NCI-H187 (cell line): ENCODE results near the gene TNS1.
A peak's percentile ranks its signal among the peaks of the same experiment; 100 is the strongest.

Experiments
- DNase-seq, 2 experiments: peaks; one replicate each; lab custom pipeline; 2025; lab: John Stamatoyannopoulos, UW

The TNS1 gene

GRCh38 chr2:217929757-217930707 lies 72.8 kb downstream of the TNS1 start:
- no peak for DNase-seq

GRCh38 chr2:217929272-217929671 lies 73.5 kb downstream of the TNS1 start:
- no peak for DNase-seq

- DNase-seq, result peak; percentile 27 to 49
Measured at GRCh38 chr2:217928324-217929181, 74.2 kb downstream of the TNS1 start.

- no peak for DNase-seq
Measured at GRCh38 chr2:217927601-217928323, 75.0 kb downstream of the TNS1 start.

GRCh38 chr2:217926801-217927200 lies 76.0 kb downstream of the TNS1 start:
- no peak for DNase-seq

GRCh38 chr2:217924346-217924901 lies 78.4 kb downstream of the TNS1 start:
- DNase-seq, result no peak

GRCh38 chr2:217923007-217923686 lies 79.6 kb downstream of the TNS1 start:
- DNase-seq, result no peak

GRCh38 chr2:217922101-217923006 lies 80.4 kb downstream of the TNS1 start:
- no peak for DNase-seq

- no peak for DNase-seq
Measured at GRCh38 chr2:217920879-217921603, 81.8 kb downstream of the TNS1 start.

- DNase-seq, result no peak
Measured at GRCh38 chr2:217919781-217920351, 82.9 kb downstream of the TNS1 start.

GRCh38 chr2:217919204-217919603 lies 83.6 kb downstream of the TNS1 start:
- DNase-seq, result no peak

- DNase-seq, result no peak
Measured at GRCh38 chr2:217918308-217919024, 84.3 kb downstream of the TNS1 start.

GRCh38 chr2:217916504-217917254 lies 86.1 kb downstream of the TNS1 start:
- no peak for DNase-seq

- DNase-seq, result no peak
Measured at GRCh38 chr2:217915706-217916105, 87.1 kb downstream of the TNS1 start.

GRCh38 chr2:217914878-217915277 lies 87.9 kb downstream of the TNS1 start:
- no peak for DNase-seq

GRCh38 chr2:217914078-217914477 lies 88.7 kb downstream of the TNS1 start:
- no peak for DNase-seq

- DNase-seq, result no peak
Measured at GRCh38 chr2:217913436-217913835, 89.4 kb downstream of the TNS1 start.
